Chondrocyte (in vitro differentiated cells): ENCODE results near the gene GAPT. TPM values are rescaled to one million over a fixed set of nuclear protein-coding genes. Genes with fewer than 3 reads are reported as not detected.

Experiments used
- DNase-seq: peaks from one replicate; pipeline ENCODE4 v3.0.0; 2021; ENCODE audit warnings: mixed read lengths, low spot score
- H3K27ac Mint-ChIP-seq: one replicate; pipeline ENCODE4 v1.8.0; 2021; ENCODE audit warnings: mild to moderate bottlenecking, moderate library complexity, mixed read lengths; ENCODE audit not compliant: unreplicated experiment
- H3K27me3 Mint-ChIP-seq: 2 replicates; pipeline ENCODE4 v1.8.0; 2021; ENCODE audit warnings: low read depth, mixed read lengths
- H3K36me3 Mint-ChIP-seq: 2 replicates; pipeline ENCODE4 v1.8.0; 2021; ENCODE audit warnings: low read depth, mixed read lengths
- H3K4me1 Mint-ChIP-seq: 2 replicates; pipeline ENCODE4 v1.8.0; 2021; ENCODE audit warnings: low read depth, mild to moderate bottlenecking, mixed read lengths
- H3K4me3 Mint-ChIP-seq: one replicate; pipeline ENCODE4 v1.8.0; 2021; ENCODE audit warnings: mild to moderate bottlenecking, moderate library complexity, mixed read lengths; ENCODE audit not compliant: unreplicated experiment
- H3K9me3 Mint-ChIP-seq: 2 replicates; pipeline ENCODE4 v1.8.0; 2021; ENCODE audit warnings: low read depth, mixed read lengths
- CTCF ChIP-seq: fragments of 200-600 bp; sonication (generic); IDR thresholded peaks from 2 replicates; pipeline ENCODE4 v1.5.0; 2021; ENCODE audit warnings: antibody characterized with exemption, mild to moderate bottlenecking, moderate library complexity
- total RNA-seq: library from RNA; stranded (reverse); gene quantifications from 3 replicates; pipeline ENCODE4 v1.2.1, GENCODE V29; 2021

GAPT gene
- total RNA-seq, 1 donor from 2014 or later, result not detected

DNA sequence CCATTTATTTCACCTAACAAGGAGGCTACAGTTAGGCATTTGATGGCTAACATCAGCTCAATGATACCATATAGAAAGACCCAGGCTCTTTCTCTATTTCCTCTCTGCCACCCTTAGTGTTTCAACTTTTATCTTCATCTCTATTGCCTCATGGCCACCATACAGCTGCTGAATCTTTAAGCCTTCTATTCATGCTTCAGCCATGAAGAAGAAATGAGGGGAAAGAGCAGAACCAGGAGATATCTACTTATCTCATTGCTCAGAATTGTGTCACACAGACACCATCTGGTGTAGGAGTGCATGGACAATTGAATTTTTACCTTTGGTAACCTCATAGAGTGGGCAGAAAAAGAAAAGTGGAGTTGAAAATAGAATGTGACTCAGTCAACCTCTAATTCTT lies 6.7 kb downstream of the GAPT start:
- Mint-ChIP-seq H3K27me3 (peaks cover 15% of the 10 kb centered on the region), H3K4me1 (no peaks in the 10 kb centered on the region), H3K4me3 (no peak overlapping the region), H3K36me3 (no peaks in the 10 kb centered on the region), H3K27ac (no peak overlapping the region), H3K9me3 (no peaks in the 10 kb centered on the region)
- no peak for DNase-seq
- no peak for TF ChIP-seq CTCF

DNA sequence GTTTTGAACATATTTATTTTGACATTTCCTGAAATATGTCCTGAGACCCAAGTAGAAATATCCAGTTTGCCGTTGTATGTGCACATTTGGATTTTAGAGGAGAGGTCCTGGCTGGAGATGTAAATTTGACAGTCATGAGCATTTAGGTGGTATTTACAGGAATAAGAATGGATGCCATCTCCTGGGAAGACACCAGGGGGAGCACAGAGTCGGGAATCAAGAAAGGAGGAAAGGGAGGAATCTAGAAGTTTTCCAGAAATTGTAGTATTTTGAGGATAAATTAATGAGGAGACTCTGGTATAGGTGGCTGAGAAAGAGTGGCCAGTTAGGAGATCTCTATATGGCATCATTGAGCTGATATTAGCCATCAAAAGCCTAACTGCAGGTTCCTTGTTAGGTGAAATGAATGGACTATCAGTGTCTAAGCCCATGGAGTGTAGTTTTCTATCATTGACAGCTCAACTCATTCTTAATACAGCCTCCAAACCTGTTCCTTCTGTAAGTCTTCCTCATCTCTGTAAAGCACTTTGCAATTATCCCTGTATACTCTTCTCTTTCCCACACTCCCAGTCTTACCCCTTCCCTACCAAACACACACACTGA lies 7.2 kb downstream of the GAPT start:
- no peak for DNase-seq
- no peak overlapping the region for H3K27ac Mint-ChIP-seq
- H3K27me3 Mint-ChIP-seq, result peaks cover 15% of the 10 kb centered on the region
- TF ChIP-seq CTCF, result peak; percentile 86
- H3K36me3 Mint-ChIP-seq, result no peaks in the 10 kb centered on the region
- H3K4me3 Mint-ChIP-seq, result no peak overlapping the region
- no peaks in the 10 kb centered on the region for H3K4me1 Mint-ChIP-seq
- H3K9me3 Mint-ChIP-seq, result no peaks in the 10 kb centered on the region

GRCh38 chr5:58499231-58499630 lies 8.0 kb downstream of the GAPT start:
- no peak for TF ChIP-seq CTCF
- Mint-ChIP-seq H3K4me1 (peaks cover 3% of the 10 kb centered on the region), H3K4me3 (no peak overlapping the region), H3K27me3 (peaks cover 12% of the 10 kb centered on the region), H3K36me3 (no peaks in the 10 kb centered on the region), H3K27ac (no peak overlapping the region), H3K9me3 (no peaks in the 10 kb centered on the region)
- no peak for DNase-seq

DNA sequence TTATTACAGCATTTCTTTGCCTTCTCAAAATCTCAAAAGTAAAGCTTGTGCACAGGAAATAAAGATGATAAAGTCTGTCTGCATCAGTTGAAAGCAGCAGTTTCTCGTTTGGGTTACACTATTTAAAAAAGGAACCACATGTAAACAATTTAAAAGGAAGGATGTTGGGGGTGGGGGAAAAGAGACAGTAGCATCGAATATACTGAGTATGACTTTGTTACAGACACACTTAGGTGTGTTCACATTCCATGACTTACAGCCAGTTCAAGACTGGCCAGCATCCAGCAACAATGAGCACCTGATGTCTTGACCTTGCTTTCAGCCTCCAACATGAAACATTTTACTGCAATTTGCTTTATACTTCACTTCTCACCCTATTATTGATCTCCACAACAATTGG lies 8.7 kb downstream of the GAPT start:
- no peaks in the 10 kb centered on the region for H3K9me3 Mint-ChIP-seq
- H3K27me3 Mint-ChIP-seq, result peaks cover 14% of the 10 kb centered on the region
- peaks cover 7% of the 10 kb centered on the region for H3K4me1 Mint-ChIP-seq
- no peak for TF ChIP-seq CTCF
- H3K4me3 Mint-ChIP-seq, result no peak overlapping the region
- no peak overlapping the region for H3K27ac Mint-ChIP-seq
- no peaks in the 10 kb centered on the region for H3K36me3 Mint-ChIP-seq
- no peak for DNase-seq

GRCh38 chr5:58501778-58502417 lies 10.7 kb downstream of the GAPT start:
- no peaks in the 10 kb centered on the region for H3K36me3 Mint-ChIP-seq
- DNase-seq, result no peak
- peaks cover 7% of the 10 kb centered on the region for H3K4me1 Mint-ChIP-seq

More at GRCh38 chr5:58501778-58502417, 10.7 kb downstream of the GAPT start:
- H3K27me3 Mint-ChIP-seq, result peaks cover 8% of the 10 kb centered on the region
- no peak overlapping the region for H3K27ac Mint-ChIP-seq
- H3K4me3 Mint-ChIP-seq, result no peak overlapping the region
- peak; percentile 17 for TF ChIP-seq CTCF
- no peaks in the 10 kb centered on the region for H3K9me3 Mint-ChIP-seq
